Liver (tissue), 9 donors: ENCODE data around the gene CAPZA2. TPM values are rescaled to one million over a fixed set of nuclear protein-coding genes. Genes with fewer than 3 reads are reported as not detected.

ENCODE experiments used
- DNase-seq: peaks from one replicate; pipeline ENCODE4 v3.0.0-alpha.2; 2017; ENCODE audit warnings: low spot score
- H3K27ac ChIP-seq, 2 donors: one replicate each; pipeline ENCODE4 v1.7.0; 2013; ENCODE audit warnings: inconsistent platforms in 2 of 2, low read length in 2 of 2, control low read depth in 1 of 2, low read depth in 1 of 2, mild to moderate bottlenecking in 1 of 2
- H3K27me3 ChIP-seq, 4 donors: one replicate each; pipeline versions ENCODE4 v1.6.1 to v1.7.0; 2013; ENCODE audit warnings: low read length in 3 of 4, inconsistent platforms in 1 of 4, mild to moderate bottlenecking in 1 of 4, moderate library complexity in 1 of 4; ENCODE audit not compliant: control insufficient read depth in 4 of 4, insufficient read depth in 4 of 4
- H3K36me3 ChIP-seq, 4 donors: one replicate each; pipeline versions ENCODE4 v1.6.1 to v1.7.0; 2013; ENCODE audit warnings: low read length in 3 of 4, mild to moderate bottlenecking in 3 of 4, low read depth in 1 of 4, moderate library complexity in 1 of 4; ENCODE audit not compliant: control insufficient read depth in 4 of 4, insufficient read depth in 3 of 4
- H3K4me1 ChIP-seq, 4 donors: one replicate each; pipeline versions ENCODE4 v1.6.1 to v1.7.0; 2013; ENCODE audit warnings: low read length in 3 of 4, mild to moderate bottlenecking in 3 of 4, moderate library complexity in 1 of 4; ENCODE audit not compliant: control insufficient read depth in 4 of 4, insufficient read depth in 4 of 4
- H3K4me3 ChIP-seq, 3 donors: one replicate each; pipeline versions ENCODE4 v1.6.1 to v1.7.0; 2013; ENCODE audit warnings: low read length in 3 of 3, control low read depth in 1 of 3, low read depth in 1 of 3, mild to moderate bottlenecking in 1 of 3
- H3K9ac ChIP-seq, 2 donors: one replicate each; pipeline ENCODE4 v1.7.0; 2013; ENCODE audit warnings: low read length in 2 of 2, mild to moderate bottlenecking in 2 of 2, moderate library complexity in 2 of 2, control low read depth in 1 of 2, low read depth in 1 of 2
- H3K9me3 ChIP-seq, 4 donors: one replicate each; pipeline versions ENCODE4 v1.6.1 to v1.7.0; 2013; ENCODE audit warnings: low read length in 3 of 4; ENCODE audit not compliant: control insufficient read depth in 4 of 4
- EGR1 ChIP-seq, 2 donors: IDR thresholded peaks; 2 replicates each; pipeline ENCODE4 v1.6.1; 2016 to 2018; ENCODE audit warnings: antibody characterized with exemption in 2 of 2, low read depth in 2 of 2
- FOXA2 ChIP-seq: IDR thresholded peaks from 2 replicates; pipeline ENCODE4 v1.6.1; 2016; ENCODE audit warnings: antibody characterized with exemption
- GABPA ChIP-seq, 2 donors: IDR thresholded peaks in 1 of 2; conservative IDR thresholded peaks in 1 of 2; 2 replicates each; pipeline ENCODE4 v1.6.1; 2016; ENCODE audit warnings: antibody characterized with exemption in 2 of 2, mild to moderate bottlenecking in 1 of 2, moderate library complexity in 1 of 2
- HNF4A ChIP-seq, 2 donors: conservative IDR thresholded peaks; 2 replicates each; pipeline ENCODE4 v1.6.1; 2016; ENCODE audit warnings: antibody characterized with exemption in 2 of 2, mild to moderate bottlenecking in 2 of 2
- HNF4G ChIP-seq: IDR thresholded peaks from 2 replicates; pipeline ENCODE4 v1.6.1; 2016; ENCODE audit warnings: antibody characterized with exemption
- JUND ChIP-seq, 2 donors: IDR thresholded peaks; 2 replicates each; pipeline ENCODE4 v1.6.1; 2016; ENCODE audit warnings: antibody characterized with exemption in 2 of 2
- NR2F2 ChIP-seq: IDR thresholded peaks from 2 replicates; pipeline ENCODE4 v1.6.1; 2016; ENCODE audit warnings: antibody characterized with exemption
- RAD21 ChIP-seq, 2 donors: IDR thresholded peaks; 2 replicates each; pipeline ENCODE4 v1.6.1; 2016; ENCODE audit warnings: antibody characterized with exemption in 2 of 2, mild to moderate bottlenecking in 2 of 2
- RXRA ChIP-seq, 2 donors: IDR thresholded peaks; 2 replicates each; pipeline ENCODE4 v1.6.1; 2017 to 2018; ENCODE audit warnings: antibody characterized with exemption in 2 of 2, mild to moderate bottlenecking in 1 of 2
- SP1 ChIP-seq: IDR thresholded peaks from 2 replicates; pipeline ENCODE4 v1.6.1; 2018; ENCODE audit warnings: antibody characterized with exemption, mild to moderate bottlenecking
- TAF1 ChIP-seq: conservative IDR thresholded peaks from 2 replicates; pipeline ENCODE4 v1.6.1; 2016; ENCODE audit warnings: antibody characterized with exemption, mild to moderate bottlenecking
- WGBS: extraction: QIAGEN DNeasy Blood & Tissue Kit; methylation state at CpG from one replicate; pipeline ENCODE4 v1.1.7; 2013; 5-methylcytosine and 5-hydroxymethylcytosine counted together
- polyA plus RNA-seq, 2 donors: library from polyadenylated mRNA; stranded (reverse) in 1 of 2; unstranded in 1 of 2; fragments of 200-250 nt in 1 of 2; fragments of >200 nt in 1 of 2; fragmentation: Nextera tagmentation in 1 of 2; extraction: Ambion mirVana in 1 of 2; gene quantifications; one replicate each; pipeline versions ENCODE4 v1.2.1 to v1.2.3, GENCODE V29; 2013 to 2015
- total RNA-seq, 2 donors: library from RNA; depleted of rRNA; stranded (reverse); fragments of >200 nt; gene quantifications; one replicate each; pipeline ENCODE4 v1.2.3, GENCODE V29; 2014
- TF ChIP-seq, protein P1 (sequence below): IDR thresholded peaks from 2 replicates; pipeline ENCODE4 v1.6.1; 2016; ENCODE audit warnings: antibody characterized with exemption, mild to moderate bottlenecking
- TF ChIP-seq, protein P2 (sequence below): IDR thresholded peaks from 2 replicates; pipeline ENCODE4 v1.6.1; 2016; ENCODE audit warnings: antibody characterized with exemption
- TF ChIP-seq, protein P3 (sequence below): IDR thresholded peaks from 2 replicates; pipeline ENCODE4 v1.6.1; 2016; ENCODE audit warnings: antibody characterized with exemption
- TF ChIP-seq, protein P4 (sequence below): IDR thresholded peaks from 2 replicates; pipeline ENCODE4 v1.6.1; 2016; ENCODE audit warnings: antibody characterized with exemption
- TF ChIP-seq, protein P5 (sequence below): fragments of 150-350 bp; IDR thresholded peaks from 2 replicates; pipeline ENCODE4 v1.5.1; 2017; ENCODE audit warnings: improper control_type of control experiment, low read depth, low read length; ENCODE audit not compliant: missing input control
- donor health status: healthy.
- donor health status: healthy.
- donor health status: healthy.
- donor health status: healthy.
- donor health status: healthy.

Gene CAPZA2
- total and polyA plus RNA-seq, 4 donors, result 45.1 to 90.0 (median 69.1) TPM

DNA sequence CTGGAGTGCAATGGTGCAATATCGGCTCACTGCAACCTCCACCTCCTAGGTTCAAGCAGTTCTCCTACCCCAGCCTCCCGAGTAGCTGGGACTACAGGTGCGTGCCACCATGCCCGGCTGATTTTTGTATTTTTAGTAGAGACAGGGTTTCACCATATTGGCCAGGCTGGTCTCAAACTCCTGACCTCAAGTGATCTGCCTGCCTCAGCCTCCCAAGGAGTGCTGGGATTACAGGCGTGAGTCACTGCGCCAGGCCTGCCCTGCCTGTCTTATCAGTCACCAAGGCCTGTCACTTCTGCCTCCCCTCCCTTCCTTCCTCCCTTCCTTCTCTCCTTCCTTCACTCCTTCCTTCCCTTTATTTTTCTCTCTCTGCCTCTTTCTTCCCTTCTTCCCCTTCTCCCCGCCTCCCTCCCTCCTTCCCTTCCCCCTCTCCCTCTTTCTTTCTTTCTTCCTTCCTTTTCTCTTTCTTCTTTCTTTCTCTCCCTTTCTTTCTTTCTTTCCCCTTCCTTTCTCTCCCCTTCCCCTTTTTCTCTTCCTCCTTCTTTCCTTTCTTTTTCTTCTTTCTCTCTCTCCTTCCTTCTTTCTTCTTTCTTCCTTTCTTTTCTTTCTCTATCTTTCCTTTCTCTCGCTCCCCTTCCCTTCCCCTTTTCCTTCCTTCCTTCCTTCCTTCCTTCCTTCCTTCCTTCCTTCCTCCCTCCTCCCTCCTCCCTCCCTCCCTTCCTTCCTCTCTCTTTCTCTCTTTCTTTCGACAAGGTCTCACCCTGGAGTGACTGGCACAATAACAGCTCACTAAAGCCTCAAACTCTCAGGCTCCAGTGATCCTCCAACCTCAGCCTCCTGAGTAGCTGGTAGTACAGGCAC lies 87.8 kb downstream of the CAPZA2 start:
- TF ChIP-seq HNF4A (conservative IDR thresholded peaks at IDR 0.05) (no peak), NR2F2 (no peak), FOXA2 (no peak), EGR1 (IDR thresholded peaks at IDR 0.05; ENCODE audit: low read depth in 2 of 2) (no peak), GABPA (IDR thresholded peaks at IDR 0.05 in 1 of 2, conservative IDR thresholded peaks at IDR 0.05 in 1 of 2) (no peak), TAF1 (no peak), HNF4G (no peak), RAD21 (IDR thresholded peaks at IDR 0.05) (no peak), SP1 (no peak)
- TF ChIP-seq, protein P1, sequence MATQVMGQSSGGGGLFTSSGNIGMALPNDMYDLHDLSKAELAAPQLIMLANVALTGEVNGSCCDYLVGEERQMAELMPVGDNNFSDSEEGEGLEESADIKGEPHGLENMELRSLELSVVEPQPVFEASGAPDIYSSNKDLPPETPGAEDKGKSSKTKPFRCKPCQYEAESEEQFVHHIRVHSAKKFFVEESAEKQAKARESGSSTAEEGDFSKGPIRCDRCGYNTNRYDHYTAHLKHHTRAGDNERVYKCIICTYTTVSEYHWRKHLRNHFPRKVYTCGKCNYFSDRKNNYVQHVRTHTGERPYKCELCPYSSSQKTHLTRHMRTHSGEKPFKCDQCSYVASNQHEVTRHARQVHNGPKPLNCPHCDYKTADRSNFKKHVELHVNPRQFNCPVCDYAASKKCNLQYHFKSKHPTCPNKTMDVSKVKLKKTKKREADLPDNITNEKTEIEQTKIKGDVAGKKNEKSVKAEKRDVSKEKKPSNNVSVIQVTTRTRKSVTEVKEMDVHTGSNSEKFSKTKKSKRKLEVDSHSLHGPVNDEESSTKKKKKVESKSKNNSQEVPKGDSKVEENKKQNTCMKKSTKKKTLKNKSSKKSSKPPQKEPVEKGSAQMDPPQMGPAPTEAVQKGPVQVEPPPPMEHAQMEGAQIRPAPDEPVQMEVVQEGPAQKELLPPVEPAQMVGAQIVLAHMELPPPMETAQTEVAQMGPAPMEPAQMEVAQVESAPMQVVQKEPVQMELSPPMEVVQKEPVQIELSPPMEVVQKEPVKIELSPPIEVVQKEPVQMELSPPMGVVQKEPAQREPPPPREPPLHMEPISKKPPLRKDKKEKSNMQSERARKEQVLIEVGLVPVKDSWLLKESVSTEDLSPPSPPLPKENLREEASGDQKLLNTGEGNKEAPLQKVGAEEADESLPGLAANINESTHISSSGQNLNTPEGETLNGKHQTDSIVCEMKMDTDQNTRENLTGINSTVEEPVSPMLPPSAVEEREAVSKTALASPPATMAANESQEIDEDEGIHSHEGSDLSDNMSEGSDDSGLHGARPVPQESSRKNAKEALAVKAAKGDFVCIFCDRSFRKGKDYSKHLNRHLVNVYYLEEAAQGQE, result no peak
- TF ChIP-seq, protein P2, sequence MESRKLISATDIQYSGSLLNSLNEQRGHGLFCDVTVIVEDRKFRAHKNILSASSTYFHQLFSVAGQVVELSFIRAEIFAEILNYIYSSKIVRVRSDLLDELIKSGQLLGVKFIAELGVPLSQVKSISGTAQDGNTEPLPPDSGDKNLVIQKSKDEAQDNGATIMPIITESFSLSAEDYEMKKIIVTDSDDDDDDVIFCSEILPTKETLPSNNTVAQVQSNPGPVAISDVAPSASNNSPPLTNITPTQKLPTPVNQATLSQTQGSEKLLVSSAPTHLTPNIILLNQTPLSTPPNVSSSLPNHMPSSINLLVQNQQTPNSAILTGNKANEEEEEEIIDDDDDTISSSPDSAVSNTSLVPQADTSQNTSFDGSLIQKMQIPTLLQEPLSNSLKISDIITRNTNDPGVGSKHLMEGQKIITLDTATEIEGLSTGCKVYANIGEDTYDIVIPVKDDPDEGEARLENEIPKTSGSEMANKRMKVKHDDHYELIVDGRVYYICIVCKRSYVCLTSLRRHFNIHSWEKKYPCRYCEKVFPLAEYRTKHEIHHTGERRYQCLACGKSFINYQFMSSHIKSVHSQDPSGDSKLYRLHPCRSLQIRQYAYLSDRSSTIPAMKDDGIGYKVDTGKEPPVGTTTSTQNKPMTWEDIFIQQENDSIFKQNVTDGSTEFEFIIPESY, result no peak
- H3K9ac ChIP-seq, result no peak overlapping the region
- no peaks in the 10 kb centered on the region for H3K36me3 ChIP-seq
- no peak overlapping the region for H3K4me3 ChIP-seq
- H3K27ac ChIP-seq, result no peak overlapping the region
- peaks cover 0 to 10% (median 7%) of the 10 kb centered on the region in 4 donors for H3K4me1 ChIP-seq
- H3K27me3 ChIP-seq, result no peaks in the 10 kb centered on the region
- 88% methylated on average over 9 of the region's 9 CpGs for WGBS
- no peak for DNase-seq
- no peaks in the 10 kb centered on the region for H3K9me3 ChIP-seq

DNA sequence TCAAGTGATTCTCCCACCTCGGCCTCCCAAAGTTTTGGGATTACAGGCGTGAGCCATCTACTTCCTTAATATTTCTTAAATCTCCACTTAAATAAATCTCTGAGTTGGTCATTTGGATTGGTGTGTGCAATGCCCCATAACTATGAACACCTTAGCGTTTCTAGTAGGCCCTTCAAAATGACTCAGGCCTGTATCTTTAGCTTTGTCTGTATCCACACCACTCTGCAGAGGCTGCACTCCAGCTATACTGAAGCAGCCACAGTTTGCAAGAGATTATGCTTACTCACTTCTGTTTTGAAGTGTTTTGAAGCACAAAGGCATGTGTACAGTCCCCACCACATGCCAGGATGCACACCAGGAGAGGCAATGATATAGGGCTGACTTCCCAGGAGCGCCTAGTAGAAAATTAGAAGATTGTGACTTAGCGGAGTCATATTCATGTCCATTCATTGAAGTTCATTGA lies 88.5 kb downstream of the CAPZA2 start:
- H3K9ac ChIP-seq, result no peak overlapping the region
- no peak overlapping the region for H3K4me3 ChIP-seq
- no peaks in the 10 kb centered on the region for H3K9me3 ChIP-seq
- no peaks in the 10 kb centered on the region for H3K27me3 ChIP-seq
- peaks cover 0 to 14% (median 10%) of the 10 kb centered on the region in 4 donors for H3K4me1 ChIP-seq
- no peak for DNase-seq
- WGBS, result 95% methylated on average over 5 of the region's 5 CpGs
- H3K36me3 ChIP-seq, result no peaks in the 10 kb centered on the region
- no peak overlapping the region for H3K27ac ChIP-seq
- TF ChIP-seq, protein P3, sequence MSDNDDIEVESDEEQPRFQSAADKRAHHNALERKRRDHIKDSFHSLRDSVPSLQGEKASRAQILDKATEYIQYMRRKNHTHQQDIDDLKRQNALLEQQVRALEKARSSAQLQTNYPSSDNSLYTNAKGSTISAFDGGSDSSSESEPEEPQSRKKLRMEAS, result no peak
- TF ChIP-seq HNF4A (conservative IDR thresholded peaks at IDR 0.05) (no peak), RXRA (IDR thresholded peaks at IDR 0.05) (no peak), HNF4G (no peak), RAD21 (IDR thresholded peaks at IDR 0.05) (no peak), EGR1 (IDR thresholded peaks at IDR 0.05; ENCODE audit: low read depth in 2 of 2) (no peak), SP1 (no peak), GABPA (IDR thresholded peaks at IDR 0.05 in 1 of 2, conservative IDR thresholded peaks at IDR 0.05 in 1 of 2) (no peak), JUND (IDR thresholded peaks at IDR 0.05) (no peak), FOXA2 (no peak)
- TF ChIP-seq, protein P4, sequence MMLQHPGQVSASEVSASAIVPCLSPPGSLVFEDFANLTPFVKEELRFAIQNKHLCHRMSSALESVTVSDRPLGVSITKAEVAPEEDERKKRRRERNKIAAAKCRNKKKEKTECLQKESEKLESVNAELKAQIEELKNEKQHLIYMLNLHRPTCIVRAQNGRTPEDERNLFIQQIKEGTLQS, result no peak
- TF ChIP-seq, protein P2, result no peak
- TF ChIP-seq, protein P5, sequence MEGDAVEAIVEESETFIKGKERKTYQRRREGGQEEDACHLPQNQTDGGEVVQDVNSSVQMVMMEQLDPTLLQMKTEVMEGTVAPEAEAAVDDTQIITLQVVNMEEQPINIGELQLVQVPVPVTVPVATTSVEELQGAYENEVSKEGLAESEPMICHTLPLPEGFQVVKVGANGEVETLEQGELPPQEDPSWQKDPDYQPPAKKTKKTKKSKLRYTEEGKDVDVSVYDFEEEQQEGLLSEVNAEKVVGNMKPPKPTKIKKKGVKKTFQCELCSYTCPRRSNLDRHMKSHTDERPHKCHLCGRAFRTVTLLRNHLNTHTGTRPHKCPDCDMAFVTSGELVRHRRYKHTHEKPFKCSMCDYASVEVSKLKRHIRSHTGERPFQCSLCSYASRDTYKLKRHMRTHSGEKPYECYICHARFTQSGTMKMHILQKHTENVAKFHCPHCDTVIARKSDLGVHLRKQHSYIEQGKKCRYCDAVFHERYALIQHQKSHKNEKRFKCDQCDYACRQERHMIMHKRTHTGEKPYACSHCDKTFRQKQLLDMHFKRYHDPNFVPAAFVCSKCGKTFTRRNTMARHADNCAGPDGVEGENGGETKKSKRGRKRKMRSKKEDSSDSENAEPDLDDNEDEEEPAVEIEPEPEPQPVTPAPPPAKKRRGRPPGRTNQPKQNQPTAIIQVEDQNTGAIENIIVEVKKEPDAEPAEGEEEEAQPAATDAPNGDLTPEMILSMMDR, result no peak
- TF ChIP-seq, protein P1, result no peak
